ENCODE data around the gene DNAH11. TPM values are rescaled to one million over a fixed set of nuclear protein-coding genes. Genes with fewer than 3 reads are reported as not detected.
A peak's percentile ranks its signal among the peaks of the same experiment; 100 is the strongest.
"Not testable (repeated sequence)": the region's sequence is repeated elsewhere in the genome, so short reads cannot be mapped to it uniquely, and the experiment has no call there.

DNAH11 gene
- total RNA-seq, 1 experiment from 2014 or later = 0.39 TPM

DNA sequence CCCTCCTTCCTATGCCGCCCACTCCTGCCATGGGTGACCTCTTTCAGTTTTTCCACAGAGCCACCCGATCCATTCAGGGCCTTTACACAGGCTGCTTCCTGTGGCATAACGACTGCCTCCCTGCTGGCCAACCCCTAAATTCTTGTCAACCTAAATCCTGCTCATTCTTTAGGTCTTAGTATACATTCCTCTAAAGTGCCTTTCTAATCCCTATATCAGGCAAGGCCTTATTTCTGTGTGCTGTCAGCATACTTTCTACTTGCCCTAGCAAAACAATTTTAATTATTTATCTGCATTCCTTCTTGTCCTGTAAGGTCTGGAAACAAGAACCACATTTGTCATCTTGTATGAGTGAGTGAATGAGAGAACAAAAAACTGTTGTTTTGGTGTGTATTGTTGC, 132.4 kb downstream of the DNAH11 start:
- Histone ChIP-seq H3K4me2 (ENCODE audit: low read length) (no peak overlapping the region), H4K20me1 (ENCODE audit: insufficient read depth) (no peaks in the 10 kb centered on the region), H3K4me3 (replicated peaks in 1 of 2; ENCODE audit: low read depth in 1 of 2, low read length in 2 of 2) (no peak overlapping the region), H3K9me2 (ENCODE audit: insufficient read depth) (no peaks in the 10 kb centered on the region), H3K4me1 (ENCODE audit: control insufficient read depth in 1 of 2, insufficient read depth in 2 of 2, low read length in 2 of 2) (no peaks in the 10 kb centered on the region), H2AFZ (ENCODE audit: low read depth, low read length, poor library complexity, severe bottlenecking) (no peak overlapping the region), H3K27me3 (ENCODE audit: insufficient read depth, low read length) (no peaks in the 10 kb centered on the region), H3K9me3 (ENCODE audit: control insufficient read depth in 1 of 2, insufficient read depth in 1 of 2, low read depth in 1 of 2, low read length in 2 of 2) (0 out of 4 replicates have a peak, but pooled peaks cover 0 to 3% of the 10 kb centered on the region in 2 experiments), H3K79me2 (ENCODE audit: insufficient read depth, low read length) (no peaks in the 10 kb centered on the region), H3K9ac (ENCODE audit: low read length) (no peak overlapping the region), H3K27ac (ENCODE audit: low read depth, low read length) (no peak overlapping the region), H3K36me3 (ENCODE audit: control insufficient read depth in 1 of 2, insufficient read depth in 2 of 2, low read length in 2 of 2) (no peaks in the 10 kb centered on the region)
- DNase-seq (ENCODE audit: low read depth, low spot score) (no peak), ATAC-seq (no peak)
- POLR2A ChIA-PET = no interaction called here
- no TSS peak for BruUV-seq (replicated peaks)
- CTCF ChIA-PET = no interaction called here
- RAD21 ChIA-PET (ENCODE audit: low non-redundant PET in 1 of 2, low total read pairs in 2 of 2, uncharacterized antibody in 2 of 2, unreplicated experiment in 2 of 2) = no interaction called here
- intact Hi-C loops (cut with micrococcal nuclease) = no loop called here
- no peak for TF ChIP-seq EZH2phosphoT487 (IDR thresholded peaks at IDR 0.05; ENCODE audit: borderline replicate concordance)
- TF ChIP-seq SRF (IDR thresholded peaks at IDR 0.05; ENCODE audit: low read depth) = no peak
- TF ChIP-seq FOSL1 (IDR thresholded peaks at IDR 0.05; ENCODE audit: low read depth) = no peak
- TF ChIP-seq, protein P1, sequence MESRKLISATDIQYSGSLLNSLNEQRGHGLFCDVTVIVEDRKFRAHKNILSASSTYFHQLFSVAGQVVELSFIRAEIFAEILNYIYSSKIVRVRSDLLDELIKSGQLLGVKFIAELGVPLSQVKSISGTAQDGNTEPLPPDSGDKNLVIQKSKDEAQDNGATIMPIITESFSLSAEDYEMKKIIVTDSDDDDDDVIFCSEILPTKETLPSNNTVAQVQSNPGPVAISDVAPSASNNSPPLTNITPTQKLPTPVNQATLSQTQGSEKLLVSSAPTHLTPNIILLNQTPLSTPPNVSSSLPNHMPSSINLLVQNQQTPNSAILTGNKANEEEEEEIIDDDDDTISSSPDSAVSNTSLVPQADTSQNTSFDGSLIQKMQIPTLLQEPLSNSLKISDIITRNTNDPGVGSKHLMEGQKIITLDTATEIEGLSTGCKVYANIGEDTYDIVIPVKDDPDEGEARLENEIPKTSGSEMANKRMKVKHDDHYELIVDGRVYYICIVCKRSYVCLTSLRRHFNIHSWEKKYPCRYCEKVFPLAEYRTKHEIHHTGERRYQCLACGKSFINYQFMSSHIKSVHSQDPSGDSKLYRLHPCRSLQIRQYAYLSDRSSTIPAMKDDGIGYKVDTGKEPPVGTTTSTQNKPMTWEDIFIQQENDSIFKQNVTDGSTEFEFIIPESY (IDR thresholded peaks at IDR 0.05; ENCODE audit: extremely low read depth, insufficient replicate concordance, low read length) = no peak
- TF ChIP-seq RAD21 (IDR thresholded peaks at IDR 0.05; ENCODE audit: low read depth) = no peak
- TF ChIP-seq POLR2A (IDR thresholded peaks at IDR 0.05; ENCODE audit: borderline replicate concordance, extremely low read depth, insufficient read depth, insufficient read length) = no peak
- no peak for TF ChIP-seq CBX3 (IDR thresholded peaks at IDR 0.05; ENCODE audit: low read depth)
- TF ChIP-seq TCF7L2 (IDR thresholded peaks at IDR 0.05; ENCODE audit: borderline replicate concordance, extremely low read depth, insufficient read depth, insufficient read length) = no peak
- no peak for TF ChIP-seq JUND (IDR thresholded peaks at IDR 0.05)
- no peak for TF ChIP-seq SP1 (IDR thresholded peaks at IDR 0.05; ENCODE audit: low read depth)

- intact Hi-C loops (cut with micrococcal nuclease) = no loop called here
- Histone ChIP-seq H3K4me3 (replicated peaks in 1 of 2; ENCODE audit: low read depth in 1 of 2, low read length in 2 of 2) (no peak overlapping the region), H3K9ac (ENCODE audit: low read length) (no peak overlapping the region), H3K27ac (ENCODE audit: low read depth, low read length) (no peak overlapping the region), H3K9me3 (ENCODE audit: control insufficient read depth in 1 of 2, insufficient read depth in 1 of 2, low read depth in 1 of 2, low read length in 2 of 2) (no peaks in the 10 kb centered on the region), H3K36me3 (ENCODE audit: control insufficient read depth in 1 of 2, insufficient read depth in 2 of 2, low read length in 2 of 2) (no peaks in the 10 kb centered on the region), H4K20me1 (ENCODE audit: insufficient read depth) (no peaks in the 10 kb centered on the region), H3K4me2 (ENCODE audit: low read length) (no peak overlapping the region), H3K79me2 (ENCODE audit: insufficient read depth, low read length) (no peaks in the 10 kb centered on the region), H3K27me3 (ENCODE audit: insufficient read depth, low read length) (no peaks in the 10 kb centered on the region), H2AFZ (ENCODE audit: low read depth, low read length, poor library complexity, severe bottlenecking) (no peak overlapping the region), H3K9me2 (ENCODE audit: insufficient read depth) (no peaks in the 10 kb centered on the region), H3K4me1 (ENCODE audit: control insufficient read depth in 1 of 2, insufficient read depth in 2 of 2, low read length in 2 of 2) (no peaks in the 10 kb centered on the region)
- DNase-seq (ENCODE audit: low read depth, low spot score) (no peak), ATAC-seq (no peak)
- ChIA-PET CTCF (no interaction called here), RAD21 (ENCODE audit: low non-redundant PET in 1 of 2, low total read pairs in 2 of 2, uncharacterized antibody in 2 of 2, unreplicated experiment in 2 of 2) (no interaction called here), POLR2A (no interaction called here)
- BruUV-seq (replicated peaks) = no TSS peak
- TF ChIP-seq RAD21 (IDR thresholded peaks at IDR 0.05; ENCODE audit: low read depth) (peak; percentile 30; the same call in 1 of the 2 replicates), CEBPB (IDR thresholded peaks at IDR 0.05; ENCODE audit: low read depth) (no peak)
These were observed 147.9 kb downstream of the DNAH11 start for GRCh38 chr7:21690705-21691104.

DNA sequence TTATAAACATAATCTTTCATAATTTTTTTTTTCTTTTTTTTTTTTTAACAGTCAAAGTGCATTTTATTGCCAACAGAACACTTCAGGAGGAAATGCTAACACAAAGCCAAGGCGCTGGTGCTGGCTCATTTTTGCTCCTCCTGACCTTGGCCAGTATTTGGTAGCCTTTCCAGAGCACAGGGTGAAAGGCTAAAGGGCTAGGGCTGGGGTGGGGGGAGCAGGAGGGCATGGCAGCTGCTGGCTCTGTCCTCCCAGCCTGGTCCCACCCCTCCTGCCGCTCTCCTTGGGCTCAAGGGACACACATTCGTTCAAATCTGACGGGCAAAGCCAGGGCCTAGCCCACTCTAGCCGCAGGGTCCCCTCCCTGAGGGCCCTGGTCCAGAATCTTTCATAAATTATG, 148.3 kb downstream of the DNAH11 start:
- ATAC-seq, CTCF ChIA-PET: not testable (repeated sequence)

More for the DNA sequence above, 148.3 kb downstream of the DNAH11 start:
- H4K20me1 ChIP-seq (ENCODE audit: insufficient read depth); H3K9me3 ChIP-seq (ENCODE audit: control insufficient read depth in 1 of 2, insufficient read depth in 1 of 2, low read depth in 1 of 2, low read length in 2 of 2); BruUV-seq (replicated peaks); H3K27me3 ChIP-seq (ENCODE audit: insufficient read depth, low read length); H3K79me2 ChIP-seq (ENCODE audit: insufficient read depth, low read length); H3K4me1 ChIP-seq (ENCODE audit: control insufficient read depth in 1 of 2, insufficient read depth in 2 of 2, low read length in 2 of 2); H3K27ac ChIP-seq (ENCODE audit: low read depth, low read length); intact Hi-C loops (cut with micrococcal nuclease); H3K36me3 ChIP-seq (ENCODE audit: control insufficient read depth in 1 of 2, insufficient read depth in 2 of 2, low read length in 2 of 2); H3K9ac ChIP-seq (ENCODE audit: low read length); POLR2A ChIA-PET; H3K9me2 ChIP-seq (ENCODE audit: insufficient read depth); H3K4me3 ChIP-seq (replicated peaks in 1 of 2; ENCODE audit: low read depth in 1 of 2, low read length in 2 of 2); H2AFZ ChIP-seq (ENCODE audit: low read depth, low read length, poor library complexity, severe bottlenecking); RAD21 ChIA-PET (ENCODE audit: low non-redundant PET in 1 of 2, low total read pairs in 2 of 2, uncharacterized antibody in 2 of 2, unreplicated experiment in 2 of 2); DNase-seq (ENCODE audit: low read depth, low spot score); H3K4me2 ChIP-seq (ENCODE audit: low read length): not testable (repeated sequence)

Measured in HCT116 (cell line).